Fibroblast of gingiva (primary cell): ENCODE measurements around the gene CTAG2.
A peak's percentile ranks its signal among the peaks of the same experiment; 100 is the strongest.
"Not testable (repeated sequence)": the region's sequence is repeated elsewhere in the genome, so short reads cannot be mapped to it uniquely, and the experiment has no call there.

Experiments
- DNase-seq: peaks from one replicate; pipeline ENCODE4 v3.0.0-alpha.2; 2011; ENCODE audit warnings: low read depth

The CTAG2 gene

GRCh38 chrX:154653413-154653812, at the start of gene CTAG2:
CTAG2 (minus strand) TSS chrX:154653579; CDS start chrX:154653515, 64 bp downstream.
- DNase-seq: not testable (repeated sequence)

GRCh38 chrX:154698630-154699248, 45.4 kb upstream of the CTAG2 start:
- DNase-seq: no peak

- peak; percentile 47 for DNase-seq
Measured at GRCh38 chrX:154696676-154697045, 43.3 kb upstream of the CTAG2 start.

- DNase-seq: peak; percentile 73
Measured at GRCh38 chrX:154695911-154696675, 42.7 kb upstream of the CTAG2 start.

GRCh38 chrX:154693394-154693793, 40.0 kb upstream of the CTAG2 start:
- DNase-seq: no peak

GRCh38 chrX:154690438-154690837, 37.1 kb upstream of the CTAG2 start:
- not testable (repeated sequence) for DNase-seq

- DNase-seq: not testable (repeated sequence)
Measured at GRCh38 chrX:154672084-154672483, 18.7 kb upstream of the CTAG2 start.

- not testable (repeated sequence) for DNase-seq
Measured at GRCh38 chrX:154670848-154671247, 17.5 kb upstream of the CTAG2 start.

- no peak for DNase-seq
Measured at GRCh38 chrX:154661899-154662298, 8.5 kb upstream of the CTAG2 start.

- DNase-seq: no peak
Measured at GRCh38 chrX:154661170-154661569, 7.8 kb upstream of the CTAG2 start.

GRCh38 chrX:154660541-154660940, 7.2 kb upstream of the CTAG2 start:
- no peak for DNase-seq

- DNase-seq: no peak
Measured at GRCh38 chrX:154658957-154659356, 5.6 kb upstream of the CTAG2 start.

- no peak for DNase-seq
Measured at GRCh38 chrX:154658187-154658586, 4.8 kb upstream of the CTAG2 start.

- DNase-seq: no peak
Measured at GRCh38 chrX:154657226-154657805, 3.9 kb upstream of the CTAG2 start.

GRCh38 chrX:154655786-154656185, 2.4 kb upstream of the CTAG2 start:
- no peak for DNase-seq

GRCh38 chrX:154655346-154655745, 2.0 kb upstream of the CTAG2 start:
- DNase-seq: no peak

- DNase-seq: no peak
Measured at GRCh38 chrX:154654925-154655324, 1.5 kb upstream of the CTAG2 start.

- DNase-seq: no peak
Measured at GRCh38 chrX:154654372-154654771, 993 bp upstream of the CTAG2 start.

- DNase-seq: no peak
Measured at GRCh38 chrX:154653048-154653401, 354 bp downstream of the CTAG2 start.

GRCh38 chrX:154652311-154653047, 900 bp downstream of the CTAG2 start:
- DNase-seq: no peak

- DNase-seq: no peak
Measured at GRCh38 chrX:154650221-154650510, 3.2 kb downstream of the CTAG2 start.

GRCh38 chrX:154649503-154650220, 3.7 kb downstream of the CTAG2 start:
- DNase-seq: no peak
